ENCODE data around the gene PRKCI. TPM values are rescaled to one million over a fixed set of nuclear protein-coding genes. Genes with fewer than 3 reads are reported as not detected.

The PRKCI gene
- total and polyA plus RNA-seq, 2 donors, result 21.9 to 23.1 TPM

Other genes with a start within 250 kb of the PRKCI start
- 7.7 TPM for gene GPR160, start 184.4 kb upstream of the PRKCI start, total RNA-seq
- 5.1 TPM for gene GPR160, start 184.4 kb upstream of the PRKCI start, polyA plus RNA-seq
- gene PHC3, start 40.7 kb upstream of the PRKCI start, total RNA-seq, result 21.3 TPM
- 11.7 TPM for gene PHC3, start 40.7 kb upstream of the PRKCI start, polyA plus RNA-seq
- 30.6 TPM for gene SKIL, start 135.3 kb downstream of the PRKCI start, total RNA-seq
- gene SKIL, start 135.3 kb downstream of the PRKCI start, polyA plus RNA-seq, result 23.0 TPM
- gene CLDN11, start 196.4 kb downstream of the PRKCI start, total RNA-seq, result 0.47 TPM
- 1.5 TPM for gene CLDN11, start 196.4 kb downstream of the PRKCI start, polyA plus RNA-seq